OCI-LY7 (cell line): Measurements from ENCODE around the gene LRRC4B.

Source experiments
- EZH2phosphoT487 ChIP-seq: fragments of 200-600 bp; sonication (generic); IDR thresholded peaks from 2 replicates; pipeline ENCODE4 v1.6.1; 2018; ENCODE audit warnings: low read depth, borderline replicate concordance, mild to moderate bottlenecking, mixed run types, antibody characterized with exemption, low read length, moderate library complexity, mixed read lengths
- TF ChIP-seq, protein P1 (sequence below): fragments of 200-600 bp; sonication (generic); conservative IDR thresholded peaks from 2 replicates; pipeline ENCODE4 v1.5.1; 2014; ENCODE audit warnings: mild to moderate bottlenecking, antibody characterized with exemption, low read length, moderate library complexity, mixed read lengths

DNA sequence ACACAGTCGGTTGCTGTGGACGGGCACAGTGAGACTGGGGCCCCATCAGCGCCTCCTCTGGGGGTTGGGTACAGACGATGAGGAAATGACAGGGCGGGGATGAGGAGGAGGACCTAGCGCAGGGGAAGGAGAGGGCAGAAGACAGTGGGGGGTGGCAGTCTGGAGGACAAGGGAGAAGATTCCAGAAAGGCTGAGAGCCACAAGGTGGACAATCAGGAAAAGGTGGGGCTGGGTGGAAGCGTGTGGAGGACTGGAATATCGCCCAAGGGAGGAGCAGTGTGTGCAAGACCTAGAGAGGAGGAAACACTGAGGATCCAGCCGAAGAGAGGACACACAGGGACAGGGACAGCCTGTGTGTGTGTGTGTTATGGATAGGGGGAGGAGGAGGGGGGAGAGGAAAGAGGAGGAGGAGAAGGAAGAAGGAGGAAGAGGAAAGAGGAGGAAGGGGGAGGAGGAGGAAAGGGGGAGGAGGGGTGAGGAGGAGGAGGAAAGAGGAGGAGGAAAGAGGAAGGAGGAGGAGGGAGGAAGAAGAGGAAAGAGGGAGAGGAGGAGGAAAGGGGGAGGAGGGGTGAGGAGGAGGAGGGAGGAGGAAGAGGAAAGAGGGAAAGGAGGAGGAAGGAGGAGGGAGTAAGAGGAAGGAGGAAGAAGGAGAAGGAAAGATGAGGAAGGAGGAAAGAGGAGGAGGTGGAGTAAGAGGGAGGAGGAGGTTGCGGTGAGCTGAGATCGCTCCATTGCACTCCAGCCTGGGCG, 75.8 kb downstream of the LRRC4B start:
- TF ChIP-seq, protein P1, sequence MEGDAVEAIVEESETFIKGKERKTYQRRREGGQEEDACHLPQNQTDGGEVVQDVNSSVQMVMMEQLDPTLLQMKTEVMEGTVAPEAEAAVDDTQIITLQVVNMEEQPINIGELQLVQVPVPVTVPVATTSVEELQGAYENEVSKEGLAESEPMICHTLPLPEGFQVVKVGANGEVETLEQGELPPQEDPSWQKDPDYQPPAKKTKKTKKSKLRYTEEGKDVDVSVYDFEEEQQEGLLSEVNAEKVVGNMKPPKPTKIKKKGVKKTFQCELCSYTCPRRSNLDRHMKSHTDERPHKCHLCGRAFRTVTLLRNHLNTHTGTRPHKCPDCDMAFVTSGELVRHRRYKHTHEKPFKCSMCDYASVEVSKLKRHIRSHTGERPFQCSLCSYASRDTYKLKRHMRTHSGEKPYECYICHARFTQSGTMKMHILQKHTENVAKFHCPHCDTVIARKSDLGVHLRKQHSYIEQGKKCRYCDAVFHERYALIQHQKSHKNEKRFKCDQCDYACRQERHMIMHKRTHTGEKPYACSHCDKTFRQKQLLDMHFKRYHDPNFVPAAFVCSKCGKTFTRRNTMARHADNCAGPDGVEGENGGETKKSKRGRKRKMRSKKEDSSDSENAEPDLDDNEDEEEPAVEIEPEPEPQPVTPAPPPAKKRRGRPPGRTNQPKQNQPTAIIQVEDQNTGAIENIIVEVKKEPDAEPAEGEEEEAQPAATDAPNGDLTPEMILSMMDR: no peak
- TF ChIP-seq EZH2phosphoT487: no peak
